A673 (cell line): ENCODE measurements around the gene ARAP2.

ENCODE experiments used
- EZH2 ChIP-seq: fragments of 200-600 bp; sonication (generic); IDR thresholded peaks from 2 replicates; pipeline ENCODE4 v1.6.1; 2017; ENCODE audit warnings: borderline replicate concordance, low read depth, mild to moderate bottlenecking, mixed read lengths, antibody characterized with exemption, low read length; ENCODE audit not compliant: poor library complexity, severe bottlenecking
- TF ChIP-seq, protein P1 (sequence below): fragments of 300-800, 200-600 bp; sonication (generic); conservative IDR thresholded peaks from 2 replicates; pipeline ENCODE4 v1.5.1; 2017; ENCODE audit warnings: low read depth, mild to moderate bottlenecking, antibody characterized with exemption, low read length, moderate library complexity, mixed read lengths

GRCh38 chr4:36281384-36282106 is 37.2 kb upstream of the ARAP2 start, which contains the start of gene DTHD1:
- TF ChIP-seq, protein P1, sequence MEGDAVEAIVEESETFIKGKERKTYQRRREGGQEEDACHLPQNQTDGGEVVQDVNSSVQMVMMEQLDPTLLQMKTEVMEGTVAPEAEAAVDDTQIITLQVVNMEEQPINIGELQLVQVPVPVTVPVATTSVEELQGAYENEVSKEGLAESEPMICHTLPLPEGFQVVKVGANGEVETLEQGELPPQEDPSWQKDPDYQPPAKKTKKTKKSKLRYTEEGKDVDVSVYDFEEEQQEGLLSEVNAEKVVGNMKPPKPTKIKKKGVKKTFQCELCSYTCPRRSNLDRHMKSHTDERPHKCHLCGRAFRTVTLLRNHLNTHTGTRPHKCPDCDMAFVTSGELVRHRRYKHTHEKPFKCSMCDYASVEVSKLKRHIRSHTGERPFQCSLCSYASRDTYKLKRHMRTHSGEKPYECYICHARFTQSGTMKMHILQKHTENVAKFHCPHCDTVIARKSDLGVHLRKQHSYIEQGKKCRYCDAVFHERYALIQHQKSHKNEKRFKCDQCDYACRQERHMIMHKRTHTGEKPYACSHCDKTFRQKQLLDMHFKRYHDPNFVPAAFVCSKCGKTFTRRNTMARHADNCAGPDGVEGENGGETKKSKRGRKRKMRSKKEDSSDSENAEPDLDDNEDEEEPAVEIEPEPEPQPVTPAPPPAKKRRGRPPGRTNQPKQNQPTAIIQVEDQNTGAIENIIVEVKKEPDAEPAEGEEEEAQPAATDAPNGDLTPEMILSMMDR, result no peak
- no peak for TF ChIP-seq EZH2
